ENCODE results near the gene MYD88.
A peak's percentile ranks its signal among the peaks of the same experiment; 100 is the strongest.
"Not testable (repeated sequence)": the region's sequence is repeated elsewhere in the genome, so short reads cannot be mapped to it uniquely, and the experiment has no call there.

The MYD88 gene

DNA sequence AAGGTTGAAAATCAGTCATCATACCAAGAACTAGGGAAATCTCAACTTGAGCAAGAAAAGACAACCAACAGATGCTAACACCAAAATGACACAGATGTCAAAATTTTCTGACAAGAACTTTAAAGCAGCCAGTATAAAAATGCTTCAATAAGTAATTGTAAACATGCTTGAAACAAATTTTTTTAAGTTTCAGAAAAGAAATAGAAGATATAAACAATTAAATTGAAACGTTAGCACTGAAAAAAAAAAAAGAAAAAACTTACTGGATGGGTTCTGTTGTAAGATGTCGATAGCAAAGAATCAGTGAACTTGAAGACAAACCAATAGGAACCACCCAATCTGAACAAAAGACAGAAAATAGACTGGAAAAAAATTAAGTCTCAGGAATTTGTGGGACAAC is 8.0 kb downstream of the MYD88 start:
- no peak for DNase-seq

GRCh38 chr3:38147421-38147820 is 9.0 kb downstream of the MYD88 start:
- DNase-seq = no peak

- no peak for DNase-seq
Measured at GRCh38 chr3:38148311-38148882, 9.9 kb downstream of the MYD88 start.

- DNase-seq = no peak
Measured at GRCh38 chr3:38149708-38150107, 11.2 kb downstream of the MYD88 start.

- no peak for DNase-seq
Measured at GRCh38 chr3:38150780-38151528, 12.5 kb downstream of the MYD88 start.

DNA sequence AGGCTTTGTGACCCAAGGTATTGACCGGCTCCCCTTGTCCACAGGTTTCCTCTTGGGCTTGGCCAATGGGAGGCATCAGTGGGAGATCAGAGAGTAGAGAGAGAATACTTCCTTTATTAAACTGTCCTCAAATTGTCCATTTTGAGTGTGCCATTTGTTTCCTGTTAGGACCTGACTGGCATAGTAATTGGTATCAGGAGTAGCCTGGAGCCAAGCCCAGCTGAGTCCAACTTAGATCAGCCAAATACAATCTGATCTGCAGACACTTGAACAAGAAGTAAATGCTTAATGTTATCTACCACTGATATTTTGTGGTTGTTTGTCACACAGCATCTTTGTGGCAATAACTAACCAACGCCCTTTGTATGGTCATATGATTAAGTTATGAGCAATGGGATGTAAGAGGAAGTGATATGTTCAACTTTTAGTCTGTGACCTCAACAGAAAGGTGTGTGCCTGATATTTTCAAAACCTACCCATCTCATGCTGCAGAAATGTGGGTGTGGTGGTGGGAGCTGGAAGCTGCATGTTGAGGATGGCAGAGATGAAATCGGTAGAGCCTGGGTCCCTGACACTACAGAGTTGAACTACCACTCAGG is 13.3 kb downstream of the MYD88 start:
- no peak for DNase-seq

DNA sequence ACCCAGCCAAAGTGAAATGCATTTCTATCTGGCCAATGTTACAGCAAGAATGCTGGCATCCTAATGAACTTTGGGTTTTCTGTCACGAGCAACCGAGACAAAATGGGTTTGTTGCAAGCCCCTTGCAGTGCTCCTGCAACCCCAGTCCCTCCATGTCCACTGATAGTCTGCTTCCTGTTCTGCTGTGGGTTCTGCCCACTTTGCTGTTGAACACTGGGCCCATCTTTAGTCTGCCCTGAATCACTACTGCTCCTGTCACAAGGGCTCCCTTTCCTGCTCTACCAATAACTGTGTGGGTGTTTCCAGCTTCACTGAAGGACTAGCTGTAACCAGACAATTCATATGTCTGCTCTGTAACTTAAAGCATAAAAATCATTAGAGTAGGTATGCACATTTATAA is 14.1 kb downstream of the MYD88 start:
- DNase-seq = no peak

DNA sequence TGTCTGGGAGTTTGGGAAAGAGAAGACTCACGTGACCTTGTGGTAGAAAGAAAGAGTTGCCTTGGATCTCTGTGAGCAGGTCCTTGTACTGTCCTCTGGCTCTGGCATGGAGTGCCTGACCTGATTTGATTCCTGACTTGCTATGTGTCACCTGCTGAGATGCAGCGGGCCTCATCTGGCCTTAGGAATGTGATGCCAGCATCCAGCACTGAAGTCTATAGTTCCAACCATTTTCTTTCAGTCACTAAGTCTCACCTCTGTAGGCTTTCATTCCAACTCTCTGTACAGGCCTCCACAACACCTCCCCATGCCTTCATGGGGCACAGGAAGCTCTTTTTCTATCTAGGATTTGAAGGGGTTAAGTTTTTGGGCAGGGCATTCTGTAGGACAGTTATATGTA is 14.8 kb downstream of the MYD88 start:
- no peak for DNase-seq

- no peak for DNase-seq
Measured at GRCh38 chr3:38154033-38154494, 15.6 kb downstream of the MYD88 start.

GRCh38 chr3:38154625-38155255 is 16.3 kb downstream of the MYD88 start:
- no peak for DNase-seq

DNA sequence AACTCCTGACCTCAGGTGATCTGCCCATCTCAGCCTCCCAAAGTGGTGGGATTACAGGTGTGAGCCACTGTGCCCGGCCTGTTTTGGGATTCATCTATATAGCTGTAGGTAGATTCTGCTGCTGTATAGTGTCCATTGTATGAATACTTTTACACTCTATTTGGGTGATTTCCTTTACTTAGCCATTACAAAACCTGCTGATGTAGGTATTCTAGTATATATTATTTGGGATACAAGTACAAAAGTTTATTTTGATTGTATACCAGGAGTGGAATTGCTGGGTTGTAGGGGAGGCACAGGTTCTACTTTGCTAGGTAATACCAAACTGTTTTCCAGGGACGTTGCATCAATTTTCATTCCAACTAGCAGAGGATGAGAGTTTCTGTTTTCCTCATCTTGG is 17.4 kb downstream of the MYD88 start:
- DNase-seq = no peak

GRCh38 chr3:38157117-38157516 is 18.7 kb downstream of the MYD88 start:
- DNase-seq = no peak

DNA sequence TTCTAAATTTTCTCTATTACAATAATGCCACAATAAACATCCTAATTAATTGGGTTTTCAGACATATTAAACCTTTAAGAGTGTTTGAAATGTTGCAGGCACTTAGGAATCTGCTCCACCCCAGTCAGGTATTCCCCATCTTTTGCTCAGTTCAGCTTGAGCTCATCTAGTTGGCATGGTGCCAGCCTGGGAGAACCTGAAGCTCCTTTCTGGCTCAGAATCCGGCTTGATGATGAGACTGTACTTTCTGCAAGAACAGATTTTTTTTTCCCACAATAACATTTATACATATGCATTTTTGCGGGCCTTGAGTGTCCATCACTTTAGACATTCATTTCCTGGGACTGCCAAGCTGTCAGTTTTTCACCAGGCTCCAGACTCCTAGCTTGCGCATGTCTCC is 19.1 kb downstream of the MYD88 start:
- no peak for DNase-seq

- DNase-seq = no peak
Measured at GRCh38 chr3:38158472-38158871, 20.0 kb downstream of the MYD88 start.

DNA sequence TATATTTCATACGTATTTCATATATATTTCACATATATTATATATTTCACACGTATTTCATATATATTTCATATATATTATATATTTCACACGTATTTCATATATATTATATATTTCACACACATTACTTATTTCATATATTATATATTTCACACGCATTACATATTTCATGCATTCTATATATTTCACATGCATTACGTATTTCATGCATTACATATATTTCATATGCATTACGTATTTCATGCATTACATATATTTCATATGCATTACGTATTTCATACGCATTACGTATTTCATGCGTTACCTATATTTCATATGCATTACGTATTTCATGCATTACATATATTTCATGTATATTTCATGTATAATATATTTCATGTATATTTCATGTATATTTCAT is 22.2 kb downstream of the MYD88 start:
- DNase-seq = not testable (repeated sequence)

DNA sequence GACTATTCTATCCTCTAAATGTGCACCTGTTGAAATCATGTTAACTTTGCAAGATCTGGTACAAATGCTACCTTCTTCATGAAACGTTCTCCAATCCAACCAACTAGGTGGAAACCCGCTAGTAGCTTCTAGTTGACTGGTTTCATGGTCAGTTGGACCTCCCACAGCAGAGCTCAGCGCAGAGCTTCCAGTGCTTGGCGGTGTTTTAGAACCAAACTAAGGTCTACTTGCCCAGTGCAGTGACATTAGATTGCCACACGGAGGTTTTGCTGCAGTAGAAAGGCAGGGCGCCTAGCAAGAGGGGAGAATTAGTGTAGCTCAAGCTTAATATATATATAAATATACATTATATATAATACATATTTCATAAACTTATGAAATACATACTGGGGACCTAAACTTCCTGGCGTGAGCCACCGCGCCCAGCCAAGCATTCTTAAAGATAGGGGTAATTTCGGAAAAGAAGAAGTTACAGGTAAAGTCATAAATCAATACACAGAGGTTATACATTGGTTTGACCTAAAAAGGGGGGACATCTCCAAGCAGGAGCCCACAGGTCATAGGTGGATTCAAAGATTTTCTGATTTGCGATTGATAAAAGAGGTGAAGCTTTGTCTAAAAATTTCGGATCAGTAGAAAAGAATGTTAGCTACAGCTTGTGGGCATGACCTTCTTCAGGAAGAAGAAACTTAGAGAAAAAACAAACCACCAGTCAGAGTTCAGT is 24.8 kb downstream of the MYD88 start:
- DNase-seq = no peak

- no peak for DNase-seq
Measured at GRCh38 chr3:38163841-38164642, 25.6 kb downstream of the MYD88 start.

GRCh38 chr3:38164643-38164951 is 26.1 kb downstream of the MYD88 start:
- no peak for DNase-seq

- peak; percentile 93 for DNase-seq
Measured at GRCh38 chr3:38164952-38165721, 26.7 kb downstream of the MYD88 start, which contains the start of gene OXSR1. Gene OXSR1 (plus strand): TSS chr3:38165537. CDS start chr3:38165877, 340 bp downstream.

GRCh38 chr3:38165722-38166387 is 27.4 kb downstream of the MYD88 start:
- DNase-seq = no peak

DNA sequence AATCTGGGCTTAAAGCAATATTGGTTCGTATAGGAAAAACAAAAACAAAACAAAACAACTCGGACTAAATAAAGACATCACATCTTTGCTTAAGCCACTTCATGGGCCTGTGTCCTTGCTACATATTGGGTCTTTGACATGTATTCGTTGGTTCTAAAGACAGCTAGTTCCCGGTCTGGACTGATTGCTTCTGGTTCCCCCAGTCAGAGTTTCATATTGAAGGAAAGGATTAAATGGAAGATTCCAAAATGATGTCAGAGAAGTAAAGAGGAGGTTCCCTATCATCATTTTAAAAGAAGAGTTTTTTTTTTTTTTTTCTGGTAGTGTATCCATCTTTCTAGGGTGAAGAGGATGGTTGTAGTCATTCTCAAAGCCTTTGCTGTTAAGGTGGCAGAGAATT is 29.1 kb downstream of the MYD88 start:
- DNase-seq = no peak
